GM21381 (cell line): ENCODE results near the gene FAM25G.

Source experiments
- ATAC-seq: cut with Tn5 transposase; IDR thresholded peaks from one replicate; pipeline ENCODE4 v1.9.1; 2021; ENCODE audit warnings: mild to moderate bottlenecking, moderate library complexity; ENCODE audit not compliant: unreplicated experiment

The FAM25G gene

GRCh38 chr10:47449102-47449978 lies 42.2 kb downstream of the FAM25G start:
- ATAC-seq: no peak

DNA sequence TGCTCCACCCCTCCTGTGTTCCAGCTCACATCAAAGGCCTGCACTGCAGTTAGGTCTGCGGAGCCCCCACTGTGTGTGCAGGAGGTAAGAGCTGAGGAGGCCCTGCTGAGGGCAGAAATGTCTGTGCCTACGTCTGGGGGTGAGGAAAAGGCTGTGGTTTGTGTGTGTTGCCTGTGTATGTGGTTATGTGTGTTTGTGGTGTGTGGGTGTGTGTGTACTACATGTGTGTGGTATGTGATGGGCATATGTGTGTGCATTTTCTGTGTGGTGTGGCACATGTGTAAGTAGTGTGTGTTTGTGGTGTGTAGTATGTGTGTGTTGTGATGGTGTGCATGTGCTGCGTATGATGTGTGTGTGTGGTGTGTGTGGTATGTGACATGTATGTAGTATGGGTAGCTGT lies 43.8 kb downstream of the FAM25G start:
- no peak for ATAC-seq

- no peak for ATAC-seq
Observed at GRCh38 chr10:47447209-47447608, 44.3 kb downstream of the FAM25G start.

DNA sequence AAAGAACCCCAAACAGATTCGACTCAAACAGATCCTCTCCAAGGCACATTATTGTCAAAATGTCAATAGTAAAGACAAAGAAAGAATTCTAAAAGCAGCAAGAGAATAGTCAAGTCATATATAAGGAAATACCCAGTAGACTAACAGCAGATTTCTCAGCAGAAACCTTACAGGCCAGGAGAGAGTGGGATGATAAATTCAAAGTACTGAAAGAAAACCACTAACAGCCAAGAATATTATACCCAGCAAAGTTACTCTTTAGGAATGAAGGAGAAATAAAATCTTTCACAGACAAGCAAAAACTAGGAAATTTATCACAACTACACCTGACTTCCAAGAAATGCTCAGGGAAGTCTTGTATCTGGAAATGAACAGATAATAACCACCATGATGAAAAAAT lies 45.8 kb downstream of the FAM25G start:
- no peak for ATAC-seq

- no peak for ATAC-seq
Observed at GRCh38 chr10:47444047-47444446, 47.5 kb downstream of the FAM25G start.

GRCh38 chr10:47443145-47443544 lies 48.4 kb downstream of the FAM25G start:
- ATAC-seq: no peak

DNA sequence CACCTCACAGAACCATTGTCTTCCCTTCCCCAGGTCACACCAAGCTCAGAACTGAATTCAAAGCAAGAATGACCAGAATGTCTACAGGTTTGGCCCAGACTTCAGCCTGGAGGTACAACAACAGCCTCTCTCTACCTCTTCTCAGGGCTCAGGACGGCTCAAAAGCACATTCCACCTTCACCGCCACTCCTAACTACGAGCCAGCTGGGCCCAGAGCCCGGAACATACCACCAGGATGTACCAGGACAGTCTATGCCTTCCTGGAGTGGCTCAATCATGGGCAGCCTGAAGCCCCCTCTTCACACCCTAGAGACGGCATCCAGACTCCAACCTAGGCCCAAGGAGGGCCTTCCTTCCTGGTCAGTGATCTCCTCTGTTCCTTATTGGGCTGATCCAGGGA lies 49.1 kb downstream of the FAM25G start:
- no peak for ATAC-seq

DNA sequence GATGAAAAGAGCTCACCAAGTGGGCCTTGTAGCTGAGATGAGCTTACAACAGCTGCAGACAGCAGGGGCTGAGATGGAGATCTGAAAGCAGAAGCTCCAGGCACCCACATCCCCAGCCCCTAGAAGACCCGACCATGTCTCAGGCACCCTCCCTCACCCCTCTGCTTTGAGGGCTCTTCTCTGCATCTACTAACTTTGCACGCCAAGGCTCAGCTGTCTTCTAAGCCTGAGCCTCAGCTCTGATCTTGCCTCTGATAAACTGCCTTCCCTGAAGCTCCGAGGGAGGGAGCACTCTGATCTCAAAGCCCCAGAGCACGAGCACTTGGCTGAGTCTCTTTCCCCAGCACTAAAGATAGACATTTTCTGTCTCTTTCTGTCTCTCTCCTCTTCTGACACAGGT lies 49.6 kb downstream of the FAM25G start:
- no peak for ATAC-seq

- ATAC-seq: no peak
Observed at GRCh38 chr10:47440207-47440606, 51.3 kb downstream of the FAM25G start.

DNA sequence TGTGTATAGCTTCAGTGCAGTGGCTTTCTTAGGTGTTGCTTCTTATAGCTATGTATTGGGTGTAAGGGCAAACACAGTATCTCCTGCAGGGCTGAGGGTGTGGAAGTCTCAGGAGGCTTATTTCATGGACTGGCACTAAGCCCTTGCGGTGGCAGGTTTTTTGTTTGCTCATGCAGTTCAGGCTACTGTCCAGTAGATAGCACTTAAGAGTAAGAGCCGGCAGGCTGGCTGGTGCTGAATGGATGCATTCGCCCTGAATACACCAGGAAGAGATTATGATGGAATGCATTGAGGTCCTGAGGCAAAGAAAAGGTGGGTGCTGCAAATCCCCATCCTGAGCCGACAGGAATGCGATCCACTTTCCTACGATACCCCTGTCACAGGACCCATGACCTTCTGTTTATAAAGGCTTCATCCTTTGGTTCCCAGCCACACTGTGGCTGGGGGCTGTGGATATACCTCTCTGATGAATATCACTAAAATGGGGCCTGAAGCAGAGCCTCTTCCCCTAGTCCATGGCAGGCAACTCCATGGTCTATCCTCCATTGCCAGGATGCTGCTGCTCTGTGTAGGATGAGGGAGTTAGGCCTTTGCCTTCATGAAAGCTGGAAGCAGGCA lies 52.5 kb downstream of the FAM25G start:
- no peak for ATAC-seq
